ENCODE data around the gene IL1RAPL1. TPM values are rescaled to one million over a fixed set of nuclear protein-coding genes. Genes with fewer than 3 reads are reported as not detected.

IL1RAPL1 gene
- total RNA-seq (2014; rRNA removed; shearing (Covaris generic)), result 2.3 and 2.9 TPM in 2 replicates

GRCh38 chrX:28586981-28587551, at the start of gene IL1RAPL1:
Gene IL1RAPL1, plus strand, starts transcription at chrX:28587446.
- no peaks in the 10 kb centered on the region for H3K27me3 ChIP-seq (ENCODE audit: control insufficient read depth, insufficient read depth, low read length)

GRCh38 chrX:28542791-28543190, 44.5 kb upstream of the IL1RAPL1 start:
- DNase-seq, result no peak

More at GRCh38 chrX:28586981-28587551, at the start of gene IL1RAPL1:
- H3K36me3 ChIP-seq (replicated peaks; ENCODE audit: control insufficient read depth, insufficient read depth, low read length), result no peaks in the 10 kb centered on the region
- peak within 1 kb of the TSS; percentile 35 for H3K4me3 ChIP-seq (ENCODE audit: insufficient read depth, low read depth, low read length)
- no peak for DNase-seq

GRCh38 chrX:28549838-28550237, 37.4 kb upstream of the IL1RAPL1 start:
- Histone ChIP-seq H3K27me3 (ENCODE audit: control insufficient read depth, insufficient read depth, low read length) (no peaks in the 10 kb centered on the region), H3K36me3 (replicated peaks; ENCODE audit: control insufficient read depth, insufficient read depth, low read length) (no peaks in the 10 kb centered on the region), H3K4me3 (ENCODE audit: insufficient read depth, low read depth, low read length) (no peak overlapping the region)
- DNase-seq, result no peak

More at GRCh38 chrX:28542791-28543190, 44.5 kb upstream of the IL1RAPL1 start:
- no peaks in the 10 kb centered on the region for H3K27me3 ChIP-seq (ENCODE audit: control insufficient read depth, insufficient read depth, low read length)
- H3K4me3 ChIP-seq (ENCODE audit: insufficient read depth, low read depth, low read length), result no peak overlapping the region
- H3K36me3 ChIP-seq (replicated peaks; ENCODE audit: control insufficient read depth, insufficient read depth, low read length), result no peaks in the 10 kb centered on the region

GRCh38 chrX:28550331-28550872, 36.8 kb upstream of the IL1RAPL1 start:
- Histone ChIP-seq H3K36me3 (replicated peaks; ENCODE audit: control insufficient read depth, insufficient read depth, low read length) (no peaks in the 10 kb centered on the region), H3K4me3 (ENCODE audit: insufficient read depth, low read depth, low read length) (no peak overlapping the region), H3K27me3 (ENCODE audit: control insufficient read depth, insufficient read depth, low read length) (no peaks in the 10 kb centered on the region)
- DNase-seq, result peak; percentile 13

GRCh38 chrX:28552322-28552721, 34.9 kb upstream of the IL1RAPL1 start:
- Histone ChIP-seq H3K4me3 (ENCODE audit: insufficient read depth, low read depth, low read length) (no peak overlapping the region), H3K27me3 (ENCODE audit: control insufficient read depth, insufficient read depth, low read length) (no peaks in the 10 kb centered on the region), H3K36me3 (replicated peaks; ENCODE audit: control insufficient read depth, insufficient read depth, low read length) (no peaks in the 10 kb centered on the region)
- no peak for DNase-seq

GRCh38 chrX:28552882-28553829, 34.1 kb upstream of the IL1RAPL1 start:
- no peaks in the 10 kb centered on the region for H3K27me3 ChIP-seq (ENCODE audit: control insufficient read depth, insufficient read depth, low read length)
- DNase-seq, result no peak
- no peaks in the 10 kb centered on the region for H3K36me3 ChIP-seq (replicated peaks; ENCODE audit: control insufficient read depth, insufficient read depth, low read length)
- no peak overlapping the region for H3K4me3 ChIP-seq (ENCODE audit: insufficient read depth, low read depth, low read length)

- no peaks in the 10 kb centered on the region for H3K36me3 ChIP-seq (replicated peaks; ENCODE audit: control insufficient read depth, insufficient read depth, low read length)
- no peak for DNase-seq
- no peak overlapping the region for H3K4me3 ChIP-seq (ENCODE audit: insufficient read depth, low read depth, low read length)
- H3K27me3 ChIP-seq (ENCODE audit: control insufficient read depth, insufficient read depth, low read length), result no peaks in the 10 kb centered on the region
Observed at GRCh38 chrX:28576117-28576516, 11.1 kb upstream of the IL1RAPL1 start.

- no peak for DNase-seq
- H3K27me3 ChIP-seq (ENCODE audit: control insufficient read depth, insufficient read depth, low read length), result no peaks in the 10 kb centered on the region
- no peak overlapping the region for H3K4me3 ChIP-seq (ENCODE audit: insufficient read depth, low read depth, low read length)
- H3K36me3 ChIP-seq (replicated peaks; ENCODE audit: control insufficient read depth, insufficient read depth, low read length), result no peaks in the 10 kb centered on the region
Observed at GRCh38 chrX:28581522-28581921, 5.7 kb upstream of the IL1RAPL1 start.

GRCh38 chrX:28582511-28582910, 4.7 kb upstream of the IL1RAPL1 start:
- Histone ChIP-seq H3K4me3 (ENCODE audit: insufficient read depth, low read depth, low read length) (no peak overlapping the region), H3K27me3 (ENCODE audit: control insufficient read depth, insufficient read depth, low read length) (no peaks in the 10 kb centered on the region), H3K36me3 (replicated peaks; ENCODE audit: control insufficient read depth, insufficient read depth, low read length) (no peaks in the 10 kb centered on the region)
- no peak for DNase-seq

- H3K27me3 ChIP-seq (ENCODE audit: control insufficient read depth, insufficient read depth, low read length), result no peaks in the 10 kb centered on the region
- H3K4me3 ChIP-seq (ENCODE audit: insufficient read depth, low read depth, low read length), result no peak overlapping the region
- no peaks in the 10 kb centered on the region for H3K36me3 ChIP-seq (replicated peaks; ENCODE audit: control insufficient read depth, insufficient read depth, low read length)
- DNase-seq, result no peak
Observed at GRCh38 chrX:28584025-28584424, 3.2 kb upstream of the IL1RAPL1 start.

GRCh38 chrX:28585767-28586166, 1.5 kb upstream of the IL1RAPL1 start:
- DNase-seq, result no peak
- Histone ChIP-seq H3K27me3 (ENCODE audit: control insufficient read depth, insufficient read depth, low read length) (no peaks in the 10 kb centered on the region), H3K4me3 (ENCODE audit: insufficient read depth, low read depth, low read length) (peak overlapping the region; percentile 35), H3K36me3 (replicated peaks; ENCODE audit: control insufficient read depth, insufficient read depth, low read length) (no peaks in the 10 kb centered on the region)

GRCh38 chrX:28586286-28586685, 960 bp upstream of the IL1RAPL1 start:
- Histone ChIP-seq H3K27me3 (ENCODE audit: control insufficient read depth, insufficient read depth, low read length) (no peaks in the 10 kb centered on the region), H3K36me3 (replicated peaks; ENCODE audit: control insufficient read depth, insufficient read depth, low read length) (no peaks in the 10 kb centered on the region), H3K4me3 (ENCODE audit: insufficient read depth, low read depth, low read length) (peak overlapping the region; percentile 35)
- peak; percentile 30 for DNase-seq

- no peaks in the 10 kb centered on the region for H3K36me3 ChIP-seq (replicated peaks; ENCODE audit: control insufficient read depth, insufficient read depth, low read length)
- no peaks in the 10 kb centered on the region for H3K27me3 ChIP-seq (ENCODE audit: control insufficient read depth, insufficient read depth, low read length)
- no peak for DNase-seq
- peak overlapping the region; percentile 8; the same call in 1 of the 2 replicates for H3K4me3 ChIP-seq (ENCODE audit: insufficient read depth, low read depth, low read length)
Observed at GRCh38 chrX:28589046-28589445, 1.8 kb downstream of the IL1RAPL1 start.

- H3K4me3 ChIP-seq (ENCODE audit: insufficient read depth, low read depth, low read length), result no peak overlapping the region
Observed at GRCh38 chrX:28590396-28590795, 3.1 kb downstream of the IL1RAPL1 start.

GRCh38 chrX:28591542-28591941, 4.3 kb downstream of the IL1RAPL1 start:
- no peak overlapping the region for H3K4me3 ChIP-seq (ENCODE audit: insufficient read depth, low read depth, low read length)
- no peaks in the 10 kb centered on the region for H3K36me3 ChIP-seq (replicated peaks; ENCODE audit: control insufficient read depth, insufficient read depth, low read length)
- DNase-seq, result no peak
- H3K27me3 ChIP-seq (ENCODE audit: control insufficient read depth, insufficient read depth, low read length), result no peaks in the 10 kb centered on the region

More at GRCh38 chrX:28590396-28590795, 3.1 kb downstream of the IL1RAPL1 start:
- Histone ChIP-seq H3K36me3 (replicated peaks; ENCODE audit: control insufficient read depth, insufficient read depth, low read length) (no peaks in the 10 kb centered on the region), H3K27me3 (ENCODE audit: control insufficient read depth, insufficient read depth, low read length) (no peaks in the 10 kb centered on the region)
- no peak for DNase-seq
